Stimulated activated CD8-positive, alpha-beta memory T cell treated with anti-CD3 and anti-CD28 coated beads, Interleukin-7, amount 100 ng/mL, for 4 hours (primary cell): Measurements from ENCODE around the gene VPS39.
"Not testable (repeated sequence)": the region's sequence is repeated elsewhere in the genome, so short reads cannot be mapped to it uniquely, and the experiment has no call there.

Source experiments
- DNase-seq, 2 donors: peaks; one replicate each; pipeline ENCODE4 v3.0.0-alpha.2; 2020; ENCODE audit warnings: low read depth in 2 of 2

The VPS39 gene, protein sequence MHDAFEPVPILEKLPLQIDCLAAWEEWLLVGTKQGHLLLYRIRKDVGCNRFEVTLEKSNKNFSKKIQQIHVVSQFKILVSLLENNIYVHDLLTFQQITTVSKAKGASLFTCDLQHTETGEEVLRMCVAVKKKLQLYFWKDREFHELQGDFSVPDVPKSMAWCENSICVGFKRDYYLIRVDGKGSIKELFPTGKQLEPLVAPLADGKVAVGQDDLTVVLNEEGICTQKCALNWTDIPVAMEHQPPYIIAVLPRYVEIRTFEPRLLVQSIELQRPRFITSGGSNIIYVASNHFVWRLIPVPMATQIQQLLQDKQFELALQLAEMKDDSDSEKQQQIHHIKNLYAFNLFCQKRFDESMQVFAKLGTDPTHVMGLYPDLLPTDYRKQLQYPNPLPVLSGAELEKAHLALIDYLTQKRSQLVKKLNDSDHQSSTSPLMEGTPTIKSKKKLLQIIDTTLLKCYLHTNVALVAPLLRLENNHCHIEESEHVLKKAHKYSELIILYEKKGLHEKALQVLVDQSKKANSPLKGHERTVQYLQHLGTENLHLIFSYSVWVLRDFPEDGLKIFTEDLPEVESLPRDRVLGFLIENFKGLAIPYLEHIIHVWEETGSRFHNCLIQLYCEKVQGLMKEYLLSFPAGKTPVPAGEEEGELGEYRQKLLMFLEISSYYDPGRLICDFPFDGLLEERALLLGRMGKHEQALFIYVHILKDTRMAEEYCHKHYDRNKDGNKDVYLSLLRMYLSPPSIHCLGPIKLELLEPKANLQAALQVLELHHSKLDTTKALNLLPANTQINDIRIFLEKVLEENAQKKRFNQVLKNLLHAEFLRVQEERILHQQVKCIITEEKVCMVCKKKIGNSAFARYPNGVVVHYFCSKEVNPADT

DNA sequence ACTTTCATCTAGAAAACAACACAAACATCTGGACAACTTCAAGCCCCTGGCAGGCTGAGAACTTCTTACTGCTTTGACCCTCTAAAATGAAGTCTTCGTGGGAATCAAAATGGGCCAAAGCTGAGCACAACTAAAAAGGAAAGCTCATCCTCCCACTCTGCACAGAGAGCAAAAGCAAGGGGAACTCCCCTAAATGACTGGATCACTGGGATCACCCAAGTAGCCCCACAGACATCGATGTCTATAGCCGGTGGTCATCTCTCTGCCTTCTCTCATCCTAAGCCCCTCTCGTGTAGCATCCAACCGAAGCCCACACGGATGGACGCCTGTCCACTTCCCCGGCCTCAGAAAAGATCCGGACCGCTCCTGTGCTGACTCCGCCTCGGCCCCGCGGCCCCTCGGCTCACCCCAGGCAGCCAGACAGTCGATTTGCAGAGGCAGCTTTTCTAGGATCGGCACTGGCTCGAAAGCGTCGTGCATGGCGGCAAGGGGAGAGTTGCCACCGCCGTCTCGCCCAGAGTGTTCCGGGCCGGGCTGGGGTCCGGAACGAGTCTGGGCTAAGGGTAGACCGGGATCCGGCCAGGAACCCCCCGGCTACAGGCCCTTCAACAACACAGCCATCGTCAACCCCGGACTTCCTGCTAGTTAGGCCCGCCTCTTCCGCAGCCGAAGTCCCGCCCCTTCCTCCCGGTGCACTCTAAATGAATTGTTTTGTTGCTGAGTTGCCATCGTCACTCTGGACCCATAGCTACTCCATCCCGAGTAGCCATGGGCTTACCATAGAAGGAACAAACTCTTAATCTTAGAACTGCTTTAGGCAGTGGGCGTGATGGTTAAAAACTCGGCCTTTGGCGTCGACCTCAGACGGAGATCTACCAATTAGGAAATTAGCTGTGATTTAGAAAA, at the start of gene VPS39:
Gene VPS39, minus strand, starts transcription at position 631 of the 906 bp plus-strand sequence. Its CDS starts 151 bp downstream, at position 480.
- DNase-seq, result peak; percentile 65 to 75

DNA sequence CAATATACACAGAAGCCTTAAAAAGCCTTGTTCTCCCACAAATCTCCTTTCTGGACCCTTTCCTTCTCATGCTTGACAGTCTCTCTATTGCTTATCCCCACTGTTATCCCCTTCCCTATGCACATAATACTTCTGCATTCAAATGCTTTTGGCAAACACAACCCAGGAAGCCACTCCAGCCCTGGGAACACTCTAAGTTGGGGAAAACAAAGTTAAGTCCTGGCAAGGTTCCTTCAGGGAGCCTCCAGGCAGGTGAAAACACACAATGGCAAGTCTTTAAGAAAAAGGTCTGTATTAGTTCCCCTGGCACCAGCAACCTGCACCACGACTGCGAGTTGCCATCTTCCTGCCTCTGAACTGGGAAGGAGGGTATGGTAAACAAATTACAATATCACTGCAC, 45.2 kb upstream of the VPS39 start:
- DNase-seq, result no peak

DNA sequence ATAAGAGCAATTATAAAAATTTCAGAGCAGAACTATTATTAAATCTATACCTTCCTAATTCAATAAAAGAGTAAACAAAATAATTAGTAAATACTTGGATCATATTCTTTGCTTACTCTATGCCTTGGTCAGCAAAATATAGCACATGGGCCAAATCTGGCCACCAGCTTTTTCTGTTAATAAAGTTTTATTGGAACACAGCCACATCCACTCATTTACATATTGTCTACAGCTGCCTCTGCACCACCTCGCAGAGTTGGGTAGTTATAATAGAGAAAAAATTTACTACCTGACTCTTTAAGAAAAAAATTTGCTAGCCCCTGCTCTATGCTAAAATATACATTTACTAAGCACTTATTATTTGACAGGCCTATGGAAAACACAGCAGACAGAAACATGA, 32.7 kb upstream of the VPS39 start:
- DNase-seq, result no peak

DNA sequence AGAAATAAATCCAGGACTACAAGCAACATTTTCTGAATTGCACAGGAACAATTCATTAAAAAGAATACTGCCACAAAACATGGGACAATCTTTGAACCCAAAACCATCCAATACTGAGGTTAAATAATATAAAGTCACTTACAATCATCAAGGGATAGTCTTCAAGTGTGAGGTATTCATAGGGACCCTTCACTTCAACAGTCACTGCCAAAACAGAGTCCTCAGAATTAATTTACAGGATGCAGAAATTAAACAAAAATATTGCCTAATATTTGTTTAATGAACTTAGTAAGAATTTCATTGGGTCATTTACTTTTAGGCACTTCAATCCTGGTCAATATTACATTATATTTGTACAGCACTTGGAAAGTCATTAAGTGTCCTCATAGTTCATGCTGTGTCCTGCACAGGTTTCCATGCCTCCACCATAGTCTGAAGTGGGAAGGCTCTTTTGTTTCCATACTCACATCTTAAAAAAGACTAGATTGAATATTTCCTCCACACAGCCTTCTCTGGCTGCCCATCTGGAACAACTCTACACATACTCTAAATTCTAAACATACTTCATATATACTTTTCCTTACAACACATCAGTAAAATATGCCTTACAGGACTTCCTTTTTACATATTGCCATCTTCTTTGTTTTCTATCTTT, 31.6 kb upstream of the VPS39 start:
- no peak for DNase-seq

DNA sequence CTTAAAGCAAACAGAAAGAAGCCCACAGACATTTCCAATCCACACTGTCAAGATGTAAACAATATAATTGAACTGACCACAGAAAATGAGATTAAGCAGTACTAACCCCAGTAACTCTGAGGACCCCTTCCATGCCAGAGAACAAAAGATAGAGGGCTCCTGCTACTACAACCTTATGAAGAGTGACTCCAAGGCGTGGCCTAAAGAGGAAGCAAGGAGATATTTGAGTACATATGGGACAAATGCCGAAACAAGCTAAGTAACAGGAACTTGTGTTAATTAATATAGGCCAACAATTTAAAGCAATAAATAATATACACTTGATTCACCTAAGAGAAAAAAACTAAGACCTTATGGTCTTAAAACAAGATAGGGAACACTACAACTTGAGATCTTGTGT, 25.0 kb upstream of the VPS39 start:
- DNase-seq, result no peak

DNA sequence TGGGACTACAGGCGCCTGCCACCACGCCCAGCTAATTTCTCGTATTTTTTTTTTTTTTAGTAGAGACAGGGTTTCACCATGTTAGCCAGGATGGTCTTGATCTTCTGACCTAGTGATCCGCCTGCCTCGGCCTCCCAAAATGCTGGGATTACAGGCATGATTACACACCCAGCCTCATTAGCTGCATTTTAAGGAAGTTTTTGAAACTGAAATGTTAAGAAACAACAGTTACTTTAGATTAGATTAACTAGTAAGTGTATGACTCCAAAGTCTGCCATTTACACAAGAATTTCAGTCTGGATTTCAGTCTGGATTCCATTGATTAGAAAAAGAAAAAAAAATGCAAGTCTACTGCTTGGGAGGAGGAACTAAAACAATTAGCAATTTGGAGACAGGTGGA, 24.5 kb upstream of the VPS39 start:
- no peak for DNase-seq

DNA sequence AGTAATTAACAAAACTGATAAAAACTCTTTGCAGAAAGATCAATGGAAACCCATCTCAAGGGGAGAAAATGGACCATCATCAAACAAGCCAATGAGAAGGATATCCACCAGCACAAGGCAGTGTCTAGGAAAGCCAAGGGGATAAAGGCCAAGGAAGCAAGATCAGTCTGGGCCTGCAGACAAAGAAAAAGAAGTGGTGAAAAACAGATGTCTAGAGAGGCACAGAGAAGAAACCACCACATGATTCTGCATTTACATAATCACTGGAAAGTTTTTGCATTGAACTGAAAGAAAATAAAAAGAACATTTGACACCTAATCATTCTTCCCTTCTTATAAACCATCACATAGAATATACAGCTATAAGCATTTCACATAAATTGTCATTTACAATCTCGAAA, 23.0 kb upstream of the VPS39 start:
- DNase-seq, result no peak

DNA sequence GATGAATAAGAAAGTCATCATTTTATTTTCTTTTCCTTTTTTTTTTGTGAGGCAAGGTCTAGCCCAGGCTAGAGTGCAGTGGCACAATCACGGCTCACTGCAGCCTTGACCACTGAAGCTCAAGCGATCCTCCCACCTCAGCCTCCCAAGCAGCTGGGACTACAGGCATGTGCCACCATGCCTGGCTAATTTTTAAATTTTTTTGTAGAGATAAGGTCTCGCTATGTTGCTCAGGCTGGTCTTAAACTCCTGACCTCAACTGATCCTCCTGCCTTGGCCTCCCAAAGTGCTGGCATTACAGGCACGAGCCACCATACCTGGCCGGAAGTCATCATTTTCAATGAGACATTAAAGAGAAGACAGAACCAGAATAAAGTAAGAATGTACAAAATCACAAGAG, 20.9 kb upstream of the VPS39 start:
- not testable (repeated sequence) for DNase-seq

DNA sequence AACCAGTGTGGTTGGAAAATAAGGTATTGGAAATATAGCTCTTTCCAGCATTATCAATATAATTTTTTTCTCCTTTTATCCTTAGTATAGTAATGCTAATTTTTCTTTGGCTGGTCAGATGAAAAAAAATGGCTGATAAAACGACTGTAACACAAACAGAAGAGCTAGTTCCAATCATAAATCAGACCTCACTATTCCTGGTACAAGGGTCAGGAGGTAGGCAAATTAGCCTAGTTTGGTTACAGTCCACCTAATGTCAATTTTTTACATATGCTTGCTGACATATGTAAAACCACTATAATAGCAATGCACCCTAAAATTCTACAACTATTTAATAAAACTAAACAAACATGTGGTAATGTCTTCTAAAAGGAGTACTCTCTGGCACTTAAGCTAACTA, 19.9 kb upstream of the VPS39 start:
- DNase-seq, result no peak

DNA sequence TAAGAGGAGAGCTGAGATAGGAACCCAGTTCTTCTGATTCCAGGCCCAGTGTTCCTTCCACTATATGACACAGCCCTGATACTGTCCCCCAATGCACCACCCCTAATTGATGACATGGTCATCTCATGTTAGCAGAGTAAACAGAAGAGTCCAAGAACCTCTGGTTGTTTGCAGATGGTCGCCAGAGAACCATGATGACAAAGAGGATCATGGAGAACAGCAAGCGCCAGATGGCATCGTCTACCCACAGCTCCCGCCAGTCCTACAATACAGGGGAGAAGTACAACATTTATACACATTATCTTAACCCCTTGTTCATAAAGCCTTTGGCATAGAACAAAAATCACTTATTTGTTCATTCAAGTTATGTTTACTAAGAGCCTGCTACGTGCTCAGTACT, 18.5 kb upstream of the VPS39 start:
- no peak for DNase-seq

DNA sequence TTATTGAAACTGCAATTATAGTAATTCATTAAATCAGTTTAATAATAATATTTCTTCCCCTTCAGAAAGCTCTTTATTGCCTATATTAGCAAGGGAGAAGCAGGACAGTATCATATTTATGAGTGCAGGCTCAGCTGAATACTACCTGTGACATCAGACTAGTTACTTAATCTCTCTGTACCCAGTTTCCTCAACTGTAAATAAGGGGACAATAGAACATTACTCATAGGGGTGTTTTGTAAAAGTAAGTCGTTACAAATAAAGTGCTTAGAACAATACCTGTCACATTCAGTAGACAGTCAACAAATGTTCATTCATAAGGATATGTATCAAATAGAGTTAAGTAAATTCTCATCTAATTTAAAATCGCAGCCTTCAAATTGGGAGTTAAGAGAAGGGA, 12.1 kb upstream of the VPS39 start:
- DNase-seq, result no peak

DNA sequence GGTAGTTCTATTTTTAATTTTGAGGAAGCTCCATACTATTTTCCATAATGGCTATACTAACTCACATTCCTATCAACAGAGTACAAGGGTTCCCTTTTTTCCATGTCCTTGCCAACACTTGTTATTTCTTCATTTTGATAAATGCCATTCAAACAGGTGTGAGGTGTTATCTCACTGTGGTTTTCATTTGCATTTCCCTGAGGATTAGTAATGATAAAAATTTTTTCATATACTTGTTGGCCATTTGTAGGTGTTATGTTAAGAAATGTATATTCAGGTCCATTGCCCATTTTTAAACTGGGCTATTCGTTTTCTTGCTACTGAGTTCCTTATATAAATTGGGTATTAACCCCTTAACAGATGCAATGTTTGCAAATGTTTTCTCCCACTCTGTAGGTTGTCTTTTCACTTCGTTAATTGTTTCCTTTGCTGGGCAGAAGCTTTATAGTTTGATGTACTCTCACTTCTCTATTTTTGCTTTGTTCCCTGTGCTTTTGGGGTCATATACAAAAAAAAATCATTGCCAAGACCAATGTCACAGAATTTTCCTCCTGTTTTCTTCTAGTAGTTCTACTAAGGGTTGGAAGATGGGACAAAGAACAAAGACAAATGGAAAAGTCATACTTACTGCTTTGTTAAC, 11.0 kb upstream of the VPS39 start:
- DNase-seq, result no peak

DNA sequence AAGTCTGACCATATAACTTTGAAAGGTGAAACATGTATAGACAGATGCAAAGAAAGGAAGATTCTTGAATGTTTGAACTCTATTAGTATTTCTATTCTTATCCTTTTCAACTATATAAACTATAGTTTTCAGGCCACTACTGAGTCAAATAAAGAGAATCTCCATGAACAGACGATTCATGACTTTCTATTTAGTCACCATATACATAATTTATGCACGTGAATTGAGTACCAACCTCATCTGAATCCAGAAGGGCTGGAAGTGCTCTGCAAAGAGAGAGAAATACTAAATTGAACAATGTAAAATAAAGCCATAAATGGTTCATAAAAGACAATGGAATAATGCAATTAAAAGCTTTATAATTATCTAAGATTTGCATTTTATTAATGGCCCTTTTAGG, 9.5 kb upstream of the VPS39 start:
- no peak for DNase-seq

DNA sequence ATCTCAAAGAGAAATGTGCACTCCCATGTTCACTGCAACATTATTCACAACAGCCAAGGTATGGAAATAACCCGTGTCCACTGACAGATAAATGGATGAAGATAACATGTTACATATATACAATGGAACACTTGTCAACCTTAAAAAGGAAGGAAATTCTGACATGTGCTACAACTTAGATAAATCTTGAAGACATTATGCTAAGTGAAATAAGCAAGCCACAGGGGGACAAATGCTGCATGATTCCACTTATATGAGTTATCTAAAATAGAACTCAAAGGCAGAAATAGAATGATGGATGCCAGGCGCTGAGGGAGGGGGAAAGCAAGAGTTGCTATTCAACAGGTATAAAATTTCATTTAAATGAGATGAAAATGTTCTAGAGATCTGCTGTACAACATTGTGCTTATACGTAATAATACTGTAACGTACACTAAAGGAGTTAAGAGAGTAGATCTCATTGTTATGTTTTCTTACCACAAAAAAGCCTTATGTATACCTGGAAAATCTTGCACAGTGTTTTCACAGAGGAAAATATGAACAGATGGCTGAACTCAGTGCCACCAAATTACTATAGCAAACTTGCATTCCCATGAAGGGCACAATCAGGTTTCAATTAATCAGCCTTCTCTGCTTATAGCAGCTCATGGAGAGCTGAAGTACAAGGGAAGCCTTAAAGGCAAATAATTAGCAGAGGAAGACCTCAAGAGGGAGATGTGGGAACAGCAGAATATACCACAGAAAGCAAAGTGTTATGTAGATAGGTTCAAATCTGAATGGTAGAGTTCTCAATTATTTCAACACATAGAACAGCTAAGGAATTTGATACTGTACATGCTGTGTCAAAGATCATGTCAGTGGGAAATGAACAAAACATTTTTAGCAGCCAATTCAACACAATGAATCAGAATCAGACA, 8.1 kb upstream of the VPS39 start:
- no peak for DNase-seq

DNA sequence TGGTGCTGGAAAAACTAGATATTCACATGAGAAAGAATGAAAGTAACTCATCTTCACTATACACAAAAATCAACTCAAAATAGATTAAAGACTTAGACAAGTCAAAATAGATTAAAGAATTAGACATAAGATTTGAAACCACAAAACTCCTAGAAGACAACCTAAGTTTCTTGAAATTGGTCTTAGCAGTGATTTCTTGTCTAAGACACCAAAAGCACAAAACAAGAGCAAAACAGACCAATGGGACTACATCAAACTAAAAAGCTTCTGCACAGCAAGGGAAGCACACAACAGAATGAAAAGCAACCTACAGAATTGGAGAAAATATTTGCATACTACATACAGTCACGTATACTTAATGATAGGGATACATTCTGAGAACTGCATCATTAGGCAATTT, 6.5 kb upstream of the VPS39 start:
- DNase-seq, result no peak

DNA sequence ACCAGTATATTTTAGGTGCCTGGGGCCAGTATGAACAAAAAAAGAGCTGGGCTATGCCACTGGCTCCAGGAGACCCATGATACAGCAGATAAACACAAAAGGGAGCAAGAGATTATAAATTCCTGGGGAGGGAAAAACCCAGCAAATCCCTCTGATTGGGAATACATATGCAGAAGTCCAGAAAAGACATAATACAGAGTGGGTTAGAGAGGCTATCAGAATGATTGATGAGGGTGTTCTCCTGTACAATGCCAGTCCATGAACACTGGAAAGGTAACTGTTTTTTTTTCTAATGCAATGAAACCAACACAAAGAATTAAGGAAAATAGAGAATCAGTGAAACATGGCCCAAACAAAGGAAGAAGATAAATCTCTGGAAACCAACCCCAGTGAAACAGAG, 5.4 kb upstream of the VPS39 start:
- no peak for DNase-seq

DNA sequence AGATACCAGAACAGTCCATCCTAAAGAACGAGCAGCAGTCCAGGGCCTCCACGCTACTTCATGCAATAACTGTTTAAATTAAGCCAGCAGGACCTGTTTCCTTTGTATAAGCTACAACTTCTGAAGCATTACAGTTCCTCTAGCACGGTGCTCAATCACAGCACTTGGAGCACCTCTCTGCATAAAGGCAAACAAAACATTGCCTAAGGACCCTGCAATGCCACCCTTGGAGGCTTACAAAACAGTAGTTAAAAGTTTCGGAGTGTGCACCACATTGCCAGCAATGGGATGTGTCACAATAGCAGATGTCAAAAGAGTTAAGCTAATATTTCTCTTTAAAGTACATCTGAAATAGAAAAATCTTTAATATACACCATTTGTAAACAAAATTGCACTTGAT, 2.6 kb upstream of the VPS39 start:
- DNase-seq, result no peak

DNA sequence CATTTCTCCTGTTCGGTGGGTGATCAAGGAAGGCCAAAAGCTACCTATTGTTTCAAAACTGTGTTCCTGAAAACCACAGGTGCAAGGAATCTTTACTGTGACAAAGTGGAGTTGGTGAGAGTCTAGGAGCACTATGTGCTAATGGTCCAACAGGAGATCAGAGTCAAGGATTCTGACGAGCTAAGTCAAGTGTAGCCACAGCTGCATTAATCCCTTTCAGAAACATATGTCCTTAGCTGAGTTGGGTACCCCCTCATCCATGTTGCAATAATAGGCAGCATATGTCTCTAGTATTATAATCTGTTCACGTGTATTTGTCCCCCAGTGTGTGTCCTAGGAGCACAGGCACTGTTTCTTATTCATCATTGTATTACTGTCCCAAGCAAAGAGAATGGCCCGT, 1.7 kb downstream of the VPS39 start:
- no peak for DNase-seq

DNA sequence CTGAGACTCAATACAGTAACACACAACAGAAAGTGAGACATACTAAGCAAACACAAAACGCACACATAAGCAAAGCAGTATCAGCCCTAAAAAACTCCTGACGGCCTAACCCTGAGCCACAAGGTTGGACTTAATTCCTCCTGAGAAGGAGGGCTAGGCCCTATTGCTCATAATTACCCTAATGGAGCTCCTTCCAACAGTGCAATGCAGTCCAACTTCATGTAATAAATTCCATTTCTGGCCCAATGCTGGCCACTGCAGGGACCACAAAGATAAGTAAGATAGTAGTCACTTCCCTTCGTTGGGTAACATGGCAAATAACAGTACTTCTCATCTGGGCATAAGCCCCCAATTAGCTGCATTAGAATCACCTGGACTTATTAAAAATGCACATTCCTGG, 4.2 kb downstream of the VPS39 start:
- no peak for DNase-seq

DNA sequence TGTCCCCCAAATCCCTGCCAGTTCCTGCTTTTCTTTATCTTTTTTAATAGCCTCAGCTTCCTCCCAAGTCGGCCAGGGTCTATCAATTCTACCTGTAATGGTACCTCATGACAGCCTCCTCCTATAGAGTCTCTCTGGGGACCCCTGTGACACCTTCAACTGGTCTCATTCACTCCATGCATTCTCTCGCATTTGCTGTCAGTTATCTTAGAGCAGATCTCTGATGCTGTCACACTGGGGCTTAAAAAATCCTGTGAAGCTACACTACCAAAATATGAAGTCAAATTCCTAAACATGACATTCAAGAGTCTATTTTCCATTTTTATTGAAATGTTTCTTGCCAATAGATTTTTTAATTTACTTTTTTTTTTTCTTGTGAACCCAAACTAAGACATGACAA, 5.5 kb downstream of the VPS39 start:
- DNase-seq, result no peak
